ENCODE data around the gene BORCS8. TPM values are rescaled to one million over a fixed set of nuclear protein-coding genes. Genes with fewer than 3 reads are reported as not detected.
"Not testable (repeated sequence)": the region's sequence is repeated elsewhere in the genome, so short reads cannot be mapped to it uniquely, and the experiment has no call there.

The BORCS8 gene
- total RNA-seq, 1 donor from 2014 or later = 26.4 TPM

DNA sequence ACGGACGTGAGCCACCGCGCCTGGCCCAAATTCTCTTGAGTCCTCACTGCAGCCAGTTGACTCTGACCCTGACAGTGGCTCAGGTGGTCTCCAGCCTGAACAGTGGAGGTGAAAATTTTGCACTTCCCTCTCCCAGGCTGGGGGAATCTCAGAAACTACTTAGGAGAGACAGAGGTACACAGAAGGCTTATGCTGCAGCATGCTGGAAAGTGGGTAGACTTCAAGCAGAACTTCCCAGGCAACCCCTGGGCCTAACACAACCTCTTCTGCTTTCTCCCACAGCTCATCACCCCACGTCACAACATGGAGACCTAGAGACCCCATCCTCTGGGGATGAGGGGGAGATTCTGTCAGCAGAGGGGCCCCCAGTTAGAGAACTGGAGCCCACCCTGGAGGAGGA lies 34.3 kb upstream of the BORCS8 start:
- TF ChIP-seq, protein P1, sequence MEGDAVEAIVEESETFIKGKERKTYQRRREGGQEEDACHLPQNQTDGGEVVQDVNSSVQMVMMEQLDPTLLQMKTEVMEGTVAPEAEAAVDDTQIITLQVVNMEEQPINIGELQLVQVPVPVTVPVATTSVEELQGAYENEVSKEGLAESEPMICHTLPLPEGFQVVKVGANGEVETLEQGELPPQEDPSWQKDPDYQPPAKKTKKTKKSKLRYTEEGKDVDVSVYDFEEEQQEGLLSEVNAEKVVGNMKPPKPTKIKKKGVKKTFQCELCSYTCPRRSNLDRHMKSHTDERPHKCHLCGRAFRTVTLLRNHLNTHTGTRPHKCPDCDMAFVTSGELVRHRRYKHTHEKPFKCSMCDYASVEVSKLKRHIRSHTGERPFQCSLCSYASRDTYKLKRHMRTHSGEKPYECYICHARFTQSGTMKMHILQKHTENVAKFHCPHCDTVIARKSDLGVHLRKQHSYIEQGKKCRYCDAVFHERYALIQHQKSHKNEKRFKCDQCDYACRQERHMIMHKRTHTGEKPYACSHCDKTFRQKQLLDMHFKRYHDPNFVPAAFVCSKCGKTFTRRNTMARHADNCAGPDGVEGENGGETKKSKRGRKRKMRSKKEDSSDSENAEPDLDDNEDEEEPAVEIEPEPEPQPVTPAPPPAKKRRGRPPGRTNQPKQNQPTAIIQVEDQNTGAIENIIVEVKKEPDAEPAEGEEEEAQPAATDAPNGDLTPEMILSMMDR (IDR thresholded peaks at IDR 0.05; ENCODE audit: insufficient read depth, low read length, poor library complexity, severe bottlenecking) = no peak

GRCh38 chr19:19224852-19225494 lies 33.0 kb upstream of the BORCS8 start:
- no peak overlapping the region for H3K4me3 ChIP-seq (ENCODE audit: low read depth, low read length)
- DNase-seq (ENCODE audit: low read depth) = no peak
- no peaks in the 10 kb centered on the region for H3K36me3 ChIP-seq (ENCODE audit: control insufficient read depth, insufficient read depth, low read length)
- peaks cover 38% of the 10 kb centered on the region for H3K27me3 ChIP-seq (ENCODE audit: control insufficient read depth, insufficient read depth, low read length)
- TF ChIP-seq, protein P1 (IDR thresholded peaks at IDR 0.05; ENCODE audit: insufficient read depth, low read length, poor library complexity, severe bottlenecking) = peak; percentile 77

More for the DNA sequence above, 34.3 kb upstream of the BORCS8 start:
- Histone ChIP-seq H3K4me3 (ENCODE audit: low read depth, low read length) (no peak overlapping the region), H3K36me3 (ENCODE audit: control insufficient read depth, insufficient read depth, low read length) (no peaks in the 10 kb centered on the region), H3K27me3 (ENCODE audit: control insufficient read depth, insufficient read depth, low read length) (peaks cover 38% of the 10 kb centered on the region)
- DNase-seq (ENCODE audit: low read depth) = no peak

DNA sequence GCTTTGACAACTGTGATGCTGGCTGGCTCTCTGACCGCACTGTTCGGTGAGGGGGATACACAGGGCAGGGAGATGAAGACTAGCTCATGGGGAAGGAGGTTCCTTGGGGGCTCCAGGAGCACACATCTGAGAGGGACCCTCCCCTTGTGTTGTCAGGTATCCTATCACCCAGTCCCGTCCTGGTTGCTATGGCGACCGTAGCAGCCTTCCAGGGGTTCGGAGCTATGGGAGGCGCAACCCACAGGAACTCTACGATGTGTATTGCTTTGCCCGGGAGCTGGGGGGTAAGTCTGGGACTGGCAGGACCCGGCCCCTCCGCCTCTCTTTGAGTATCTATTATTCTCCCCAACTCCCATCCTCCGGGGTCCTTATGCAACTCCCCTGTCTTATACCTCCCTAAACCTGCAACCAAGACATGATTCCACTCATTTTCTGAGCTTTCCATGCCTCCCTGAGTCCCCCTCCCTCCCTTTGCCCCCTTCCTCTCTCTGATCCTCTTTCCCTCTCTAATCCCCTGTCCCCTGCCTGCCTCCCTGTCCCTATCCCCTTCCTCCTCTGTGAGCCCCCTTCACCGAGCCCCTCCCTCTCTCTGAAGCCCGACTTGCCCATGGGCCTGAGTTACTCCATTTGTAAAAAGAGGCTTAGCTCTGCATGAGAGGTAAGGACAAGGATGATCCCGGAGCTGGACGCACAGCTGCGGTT lies 32.3 kb upstream of the BORCS8 start:
- Histone ChIP-seq H3K27me3 (ENCODE audit: control insufficient read depth, insufficient read depth, low read length) (peaks cover 34% of the 10 kb centered on the region), H3K4me3 (ENCODE audit: low read depth, low read length) (no peak overlapping the region), H3K36me3 (ENCODE audit: control insufficient read depth, insufficient read depth, low read length) (no peaks in the 10 kb centered on the region)
- TF ChIP-seq, protein P1 (IDR thresholded peaks at IDR 0.05; ENCODE audit: insufficient read depth, low read length, poor library complexity, severe bottlenecking) = no peak
- no peak for DNase-seq (ENCODE audit: low read depth)

GRCh38 chr19:19223636-19224035 lies 31.7 kb upstream of the BORCS8 start:
- peaks cover 35% of the 10 kb centered on the region for H3K27me3 ChIP-seq (ENCODE audit: control insufficient read depth, insufficient read depth, low read length)
- H3K4me3 ChIP-seq (ENCODE audit: low read depth, low read length) = no peak overlapping the region
- H3K36me3 ChIP-seq (ENCODE audit: control insufficient read depth, insufficient read depth, low read length) = no peaks in the 10 kb centered on the region
- TF ChIP-seq, protein P1 (IDR thresholded peaks at IDR 0.05; ENCODE audit: insufficient read depth, low read length, poor library complexity, severe bottlenecking) = no peak
- no peak for DNase-seq (ENCODE audit: low read depth)

- Histone ChIP-seq H3K4me3 (ENCODE audit: low read depth, low read length) (no peak overlapping the region), H3K36me3 (ENCODE audit: control insufficient read depth, insufficient read depth, low read length) (no peaks in the 10 kb centered on the region)
- TF ChIP-seq, protein P1 (IDR thresholded peaks at IDR 0.05; ENCODE audit: insufficient read depth, low read length, poor library complexity, severe bottlenecking) = no peak
Observed at GRCh38 chr19:19223060-19223459, 31.1 kb upstream of the BORCS8 start.

GRCh38 chr19:19221000-19221399 lies 29.0 kb upstream of the BORCS8 start:
- DNase-seq (ENCODE audit: low read depth); H3K4me3 ChIP-seq (ENCODE audit: low read depth, low read length); H3K36me3 ChIP-seq (ENCODE audit: control insufficient read depth, insufficient read depth, low read length): not testable (repeated sequence)
- H3K27me3 ChIP-seq (ENCODE audit: control insufficient read depth, insufficient read depth, low read length) = peaks cover 17% of the 10 kb centered on the region

More at GRCh38 chr19:19223060-19223459, 31.1 kb upstream of the BORCS8 start:
- peaks cover 32% of the 10 kb centered on the region for H3K27me3 ChIP-seq (ENCODE audit: control insufficient read depth, insufficient read depth, low read length)
- no peak for DNase-seq (ENCODE audit: low read depth)
